Stimulated activated CD4-positive, alpha-beta T cell treated with anti-CD3 and anti-CD28 coated beads, TNF-alpha, amount 100 ng/mL, for 4 hours (primary cell): ENCODE data around the gene OLIG2.

Experiments
- DNase-seq, 3 experiments: peaks; one replicate each; pipeline ENCODE4 v3.0.0-alpha.2; 2020; ENCODE audit warnings: low read depth in 3 of 3

Gene OLIG2

DNA sequence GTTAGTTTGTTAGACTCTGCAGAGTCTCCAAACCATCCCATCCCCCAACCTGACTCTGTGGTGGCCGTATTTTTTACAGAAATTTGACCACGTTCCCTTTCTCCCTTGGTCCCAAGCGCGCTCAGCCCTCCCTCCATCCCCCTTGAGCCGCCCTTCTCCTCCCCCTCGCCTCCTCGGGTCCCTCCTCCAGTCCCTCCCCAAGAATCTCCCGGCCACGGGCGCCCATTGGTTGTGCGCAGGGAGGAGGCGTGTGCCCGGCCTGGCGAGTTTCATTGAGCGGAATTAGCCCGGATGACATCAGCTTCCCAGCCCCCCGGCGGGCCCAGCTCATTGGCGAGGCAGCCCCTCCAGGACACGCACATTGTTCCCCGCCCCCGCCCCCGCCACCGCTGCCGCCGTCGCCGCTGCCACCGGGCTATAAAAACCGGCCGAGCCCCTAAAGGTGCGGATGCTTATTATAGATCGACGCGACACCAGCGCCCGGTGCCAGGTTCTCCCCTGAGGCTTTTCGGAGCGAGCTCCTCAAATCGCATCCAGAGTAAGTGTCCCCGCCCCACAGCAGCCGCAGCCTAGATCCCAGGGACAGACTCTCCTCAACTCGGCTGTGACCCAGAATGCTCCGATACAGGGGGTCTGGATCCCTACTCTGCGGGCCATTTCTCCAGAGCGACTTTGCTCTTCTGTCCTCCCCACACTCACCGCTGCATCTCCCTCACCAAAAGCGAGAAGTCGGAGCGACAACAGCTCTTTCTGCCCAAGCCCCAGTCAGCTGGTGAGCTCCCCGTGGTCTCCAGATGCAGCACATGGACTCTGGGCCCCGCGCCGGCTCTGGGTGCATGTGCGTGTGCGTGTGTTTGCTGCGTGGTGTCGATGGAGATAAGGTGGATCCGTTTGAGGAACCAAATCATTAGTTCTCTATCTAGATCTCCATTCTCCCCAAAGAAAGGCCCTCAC lies at the start of gene OLIG2:
OLIG2 (plus strand) TSS at position 447 of the 954 bp plus-strand sequence. CDS start 928 bp downstream, outside the sequence.
- no peak for DNase-seq

DNA sequence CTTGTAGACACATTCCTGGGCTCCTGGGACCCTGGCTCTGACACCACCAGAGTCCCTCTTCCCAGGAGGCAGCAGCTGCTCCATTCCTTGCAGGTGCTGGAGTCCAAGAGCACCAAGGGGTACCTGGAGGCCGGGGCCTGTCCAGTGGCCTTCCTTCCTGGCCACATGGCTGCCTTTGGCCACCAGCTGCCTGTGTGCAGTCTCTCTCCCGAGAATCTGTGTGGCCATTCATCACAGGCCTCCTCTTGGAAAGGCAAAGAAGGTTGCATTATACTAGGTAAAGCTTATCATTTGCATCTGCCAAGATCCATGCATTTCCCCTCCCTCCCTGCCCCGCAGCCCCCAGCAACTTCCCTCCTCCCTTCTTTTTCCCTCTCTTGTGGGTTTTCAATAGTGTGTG lies 48.9 kb upstream of the OLIG2 start:
- DNase-seq = no peak

DNA sequence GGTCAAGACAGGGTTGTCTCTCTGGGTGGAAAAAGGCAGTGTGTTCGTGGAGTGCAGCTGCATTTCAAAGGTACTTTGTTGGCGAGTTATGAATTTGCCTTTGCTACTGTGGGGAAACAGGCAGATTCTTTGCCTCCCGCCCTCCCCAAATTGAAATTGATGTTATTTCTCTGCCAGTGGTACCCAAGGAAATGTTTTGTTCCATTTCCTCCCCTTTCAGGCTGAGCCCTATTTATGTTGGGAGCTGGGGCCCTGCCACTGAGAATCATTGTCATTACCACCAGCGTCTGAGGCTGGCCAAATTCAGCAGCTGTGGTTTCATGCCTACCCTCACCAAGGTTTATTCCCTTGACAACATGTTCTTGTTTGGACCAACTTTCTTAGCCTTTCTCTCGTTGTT lies 48.5 kb upstream of the OLIG2 start:
- DNase-seq = no peak

DNA sequence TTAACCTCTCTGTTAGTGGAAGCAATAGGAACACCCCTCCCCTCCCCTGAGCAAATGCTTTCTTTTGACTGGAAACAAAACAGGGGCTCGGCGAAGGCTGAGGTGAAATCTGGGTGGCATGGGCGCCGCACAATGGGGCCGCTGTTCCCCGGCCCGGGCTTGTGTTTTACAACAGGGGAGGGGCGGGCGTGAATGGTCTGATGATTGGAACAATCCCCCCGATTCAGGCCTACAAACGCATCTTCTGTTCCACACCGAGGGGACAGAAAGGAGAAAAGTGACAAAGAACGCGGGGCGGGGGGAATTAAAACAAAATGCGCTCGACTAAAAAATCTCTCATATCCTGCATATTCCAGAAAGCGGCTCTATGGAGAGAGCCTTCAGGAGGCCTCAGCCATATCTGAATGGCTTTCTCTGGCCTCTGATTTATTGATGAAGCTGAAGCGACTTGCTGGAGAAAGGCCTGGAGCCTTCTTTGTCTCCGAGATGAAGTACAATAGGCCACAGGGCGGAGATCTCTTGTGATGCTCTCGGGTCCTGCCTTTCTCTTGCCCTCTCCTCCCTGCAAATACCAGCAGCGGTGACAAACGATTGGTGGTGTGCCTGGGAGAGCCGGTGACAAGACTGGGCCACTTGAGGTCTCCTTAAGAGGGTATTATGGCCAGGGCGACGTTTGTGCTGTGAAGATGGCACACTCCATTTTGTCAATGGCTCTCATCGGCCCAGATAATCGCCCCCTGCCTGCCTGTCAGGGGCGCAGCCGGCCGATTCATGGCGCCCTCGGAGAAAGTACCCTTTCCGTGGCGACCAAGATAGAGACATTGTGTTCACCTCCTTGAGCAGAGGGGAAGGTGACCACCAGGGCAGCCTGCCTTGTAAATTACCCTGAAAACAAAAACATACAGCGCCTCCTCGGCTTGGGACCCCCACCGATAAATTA lies 47.1 kb upstream of the OLIG2 start:
- no peak for DNase-seq

DNA sequence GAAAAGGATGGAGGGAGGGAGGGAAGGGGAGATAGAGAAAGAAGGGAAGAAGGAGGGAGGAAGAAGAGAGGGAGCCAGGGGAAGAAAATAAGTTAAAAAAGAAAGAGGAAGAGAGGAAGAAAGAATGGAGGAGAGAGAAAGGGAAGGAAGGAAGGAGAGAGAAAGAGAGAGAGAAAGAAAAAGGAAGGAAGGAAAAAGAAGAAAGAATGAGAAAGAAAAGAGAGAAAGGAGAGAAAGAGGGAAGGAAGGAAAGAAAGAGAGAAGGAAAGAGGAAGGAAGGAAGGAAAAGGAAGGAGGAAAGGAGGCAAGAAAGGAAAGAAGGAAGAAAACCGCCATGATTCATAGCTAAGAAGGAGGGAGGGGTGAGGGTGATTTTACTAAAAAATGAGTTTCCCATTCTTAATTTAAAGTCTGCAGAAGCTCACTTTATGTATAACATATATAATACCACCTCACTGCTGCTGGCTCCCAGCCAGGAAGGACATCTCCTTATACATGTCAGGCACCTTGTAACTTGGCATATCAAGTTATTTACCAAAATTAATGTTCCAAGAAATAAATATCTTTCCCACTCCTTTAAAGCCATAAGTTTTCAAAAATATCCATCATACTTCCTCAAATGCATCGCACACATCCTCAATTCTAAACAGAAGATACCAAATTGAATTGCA lies 46.0 kb upstream of the OLIG2 start:
- DNase-seq = no peak

DNA sequence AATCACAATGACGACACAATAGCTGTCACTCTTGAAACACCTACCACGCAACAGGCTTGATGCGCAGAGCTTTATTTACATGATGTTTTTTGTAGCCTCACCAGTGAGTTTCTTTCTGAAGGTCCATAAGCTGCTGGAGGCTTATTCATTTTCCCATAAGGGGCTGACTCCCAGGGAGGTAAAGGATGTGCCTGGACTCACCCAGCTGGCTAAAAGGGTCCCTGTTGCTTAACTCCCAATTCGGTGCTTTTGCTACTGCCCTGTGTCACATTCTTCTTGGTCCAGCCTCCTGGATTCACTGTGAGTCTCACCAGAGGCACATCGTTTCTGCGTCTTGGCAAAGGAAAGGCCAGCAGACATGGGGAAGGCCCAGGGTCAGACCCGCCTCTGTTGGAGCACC lies 44.6 kb upstream of the OLIG2 start:
- no peak for DNase-seq

DNA sequence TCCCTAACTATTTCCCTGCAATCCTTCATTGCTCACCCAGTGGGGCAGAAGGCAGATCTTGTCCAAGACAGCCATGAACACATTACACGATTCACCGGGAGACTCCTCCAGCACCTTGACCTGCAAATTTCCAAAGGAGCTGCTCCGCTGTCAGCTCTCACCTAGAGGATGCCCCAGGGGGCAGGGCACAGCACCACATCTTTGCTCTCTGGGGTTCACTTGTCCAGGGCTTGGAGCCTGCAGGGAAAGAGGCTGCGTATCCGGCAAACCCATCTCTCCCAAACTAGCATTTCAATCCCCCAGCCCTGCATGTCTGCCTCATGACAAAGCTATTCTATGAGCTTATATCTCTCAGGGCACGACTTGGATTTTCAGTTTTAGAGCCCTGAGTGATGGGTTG lies 35.1 kb upstream of the OLIG2 start:
- no peak for DNase-seq

DNA sequence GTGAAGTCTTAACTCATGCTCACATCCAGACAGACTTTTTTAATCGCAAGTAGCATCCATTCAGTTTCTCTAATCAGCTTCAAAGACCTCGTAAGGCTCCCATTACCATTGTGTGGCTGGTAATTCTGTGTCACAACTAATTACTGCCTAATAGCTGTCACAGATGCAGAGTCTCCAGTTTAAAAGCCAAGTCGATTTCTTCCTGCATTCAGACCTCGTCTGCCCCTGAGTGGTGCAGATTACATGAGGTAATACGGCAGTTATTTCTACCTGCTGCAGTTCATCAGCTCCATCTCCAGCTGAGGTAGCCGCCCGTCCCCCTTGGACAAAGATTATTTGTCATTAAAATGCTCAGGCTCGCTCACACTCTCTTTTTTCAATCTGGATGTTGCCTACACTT lies 34.4 kb upstream of the OLIG2 start:
- no peak for DNase-seq

DNA sequence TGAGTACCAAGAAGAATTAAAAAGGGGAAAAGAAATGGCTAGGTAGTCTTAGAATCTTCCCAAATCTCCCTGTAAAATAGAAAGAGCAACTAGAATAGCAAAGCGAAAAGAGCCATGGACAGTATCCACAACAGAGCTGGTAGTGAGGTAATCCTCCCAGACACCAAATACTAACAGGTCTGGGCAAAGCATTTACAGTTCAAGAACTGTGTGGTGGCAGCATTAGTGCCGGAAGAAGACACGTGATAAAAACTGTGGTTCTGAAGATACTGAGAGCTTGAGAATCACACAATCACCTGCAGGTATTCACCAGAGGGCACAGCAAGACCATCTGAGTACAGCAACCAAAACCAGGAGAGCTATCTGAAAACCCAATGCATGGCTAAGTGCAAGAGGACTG lies 31.8 kb upstream of the OLIG2 start:
- DNase-seq = no peak

DNA sequence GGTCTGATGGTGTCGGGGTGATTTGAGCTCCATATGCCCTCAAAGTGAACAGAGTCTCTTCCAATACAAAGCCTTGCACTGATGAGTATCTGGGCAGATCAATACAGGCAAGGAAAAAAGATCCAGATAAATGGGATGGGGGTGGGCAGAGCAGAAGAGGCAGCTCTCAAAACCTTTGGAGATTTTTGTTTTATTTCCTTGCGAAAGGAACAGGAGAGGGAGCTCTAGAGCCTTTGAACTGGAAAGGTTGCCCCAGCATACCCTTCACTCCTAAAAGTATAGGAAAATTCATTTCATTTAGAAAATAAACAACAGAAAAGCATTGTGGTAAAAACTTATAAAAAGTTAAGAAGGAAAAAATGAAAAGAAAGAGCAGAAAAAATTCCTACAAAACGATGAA lies 31.4 kb upstream of the OLIG2 start:
- no peak for DNase-seq

DNA sequence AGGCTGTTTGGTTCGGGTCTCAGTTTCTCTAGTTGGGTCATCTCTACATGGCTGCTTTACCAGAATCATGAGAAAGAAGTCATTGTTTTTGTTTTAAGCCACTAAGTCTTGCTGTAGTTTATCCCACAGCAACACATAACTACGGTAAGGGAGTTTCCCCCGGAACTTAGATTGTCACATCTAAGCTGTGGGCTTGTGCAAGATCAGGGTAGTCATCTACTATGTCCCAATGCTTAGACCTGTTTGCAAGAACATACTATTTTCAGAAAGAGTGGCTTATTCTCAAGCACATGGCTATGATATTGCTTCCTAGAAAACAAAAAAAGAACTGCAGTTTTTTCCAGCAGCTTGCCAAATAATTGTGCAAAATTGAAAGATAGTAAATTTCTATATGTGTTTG lies 18.0 kb upstream of the OLIG2 start:
- DNase-seq = no peak

DNA sequence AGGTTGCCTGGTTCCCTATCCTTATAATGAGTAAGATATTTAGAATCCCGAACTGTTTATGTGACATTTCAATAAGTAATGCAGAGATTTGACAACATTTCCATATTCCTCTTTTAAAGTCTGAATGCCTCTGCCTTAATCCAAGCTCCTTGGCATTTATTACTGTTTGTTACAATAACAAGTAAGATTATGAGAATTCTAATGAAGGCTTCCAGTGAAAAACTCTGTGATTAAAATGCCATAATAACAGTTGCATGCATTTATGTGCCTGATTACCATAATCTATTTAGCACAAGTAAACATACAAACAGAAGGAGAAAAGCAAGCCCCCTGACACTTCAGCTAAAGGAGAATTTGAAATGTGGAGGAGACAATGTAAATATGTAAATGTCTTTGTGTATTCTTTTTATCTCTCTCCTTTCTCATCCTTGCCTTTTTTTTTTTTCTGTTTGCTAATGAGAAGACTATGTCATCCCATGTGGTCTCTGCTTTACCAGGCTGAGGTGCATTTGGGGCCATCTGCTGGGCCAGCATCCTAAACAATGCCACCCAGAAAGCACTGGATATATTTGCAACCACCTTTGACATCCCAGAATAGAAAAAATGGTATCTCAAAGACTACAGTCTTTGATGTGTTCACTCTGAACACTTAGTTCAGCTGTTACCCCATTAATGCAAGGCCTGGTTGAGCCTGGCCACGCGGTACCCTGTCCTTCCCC lies 17.2 kb upstream of the OLIG2 start:
- no peak for DNase-seq

DNA sequence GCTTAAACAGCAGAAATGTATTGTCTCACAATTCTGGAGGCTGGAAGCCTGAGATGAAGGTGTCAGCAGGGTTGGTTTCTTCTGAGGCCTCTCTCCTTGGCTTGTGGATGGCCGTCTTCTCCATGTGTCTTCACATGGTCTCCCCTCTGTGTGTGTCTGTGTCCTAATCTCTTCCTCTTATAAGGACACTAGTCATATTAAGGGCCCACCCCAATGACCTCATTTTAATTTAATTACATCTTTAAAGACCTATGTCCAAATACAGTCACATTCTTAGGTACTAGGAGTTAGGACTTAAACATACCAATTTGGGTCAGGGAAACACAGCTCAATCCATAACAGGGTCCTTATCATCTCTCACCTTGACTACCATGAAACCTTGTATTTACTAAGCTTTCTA lies 14.8 kb upstream of the OLIG2 start:
- no peak for DNase-seq

DNA sequence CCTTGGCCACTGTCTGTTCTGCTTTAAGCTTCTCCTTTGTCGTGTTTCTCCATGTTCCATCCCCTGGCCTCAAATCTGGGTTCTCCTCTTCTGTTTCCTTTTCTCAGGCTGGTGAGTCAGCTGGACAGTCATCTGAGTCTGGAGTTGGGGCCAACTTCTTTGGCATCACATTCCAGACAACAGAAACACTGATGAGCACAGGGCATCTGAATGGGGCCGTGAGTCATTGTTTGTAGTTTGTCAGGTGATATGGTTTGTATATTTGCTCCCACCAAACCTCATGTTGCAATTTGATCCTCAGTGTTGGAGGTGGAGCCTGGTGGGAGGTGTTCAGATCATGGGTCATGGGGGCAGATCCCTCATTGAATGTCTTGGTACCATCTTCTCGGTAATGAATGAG lies 14.3 kb upstream of the OLIG2 start:
- DNase-seq = no peak

DNA sequence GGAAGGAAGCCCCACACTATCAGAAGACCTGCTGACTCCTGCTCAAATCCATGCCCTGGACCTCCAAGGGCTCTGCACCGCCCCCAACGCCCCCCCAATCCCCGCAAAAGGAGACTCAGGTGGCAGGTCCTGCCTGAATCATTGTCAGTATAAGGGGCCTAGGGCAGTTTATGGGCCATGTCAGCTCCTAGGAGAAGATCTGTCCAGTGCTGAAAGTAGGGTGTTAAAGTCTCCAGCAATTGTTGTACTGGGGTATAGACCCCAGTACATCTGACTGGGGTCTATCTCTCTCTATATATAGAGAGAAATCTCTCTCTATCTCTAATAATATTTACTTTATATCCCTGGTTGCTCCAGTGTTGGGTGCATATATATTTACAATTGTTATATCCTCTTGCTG lies 12.1 kb upstream of the OLIG2 start:
- DNase-seq = no peak

DNA sequence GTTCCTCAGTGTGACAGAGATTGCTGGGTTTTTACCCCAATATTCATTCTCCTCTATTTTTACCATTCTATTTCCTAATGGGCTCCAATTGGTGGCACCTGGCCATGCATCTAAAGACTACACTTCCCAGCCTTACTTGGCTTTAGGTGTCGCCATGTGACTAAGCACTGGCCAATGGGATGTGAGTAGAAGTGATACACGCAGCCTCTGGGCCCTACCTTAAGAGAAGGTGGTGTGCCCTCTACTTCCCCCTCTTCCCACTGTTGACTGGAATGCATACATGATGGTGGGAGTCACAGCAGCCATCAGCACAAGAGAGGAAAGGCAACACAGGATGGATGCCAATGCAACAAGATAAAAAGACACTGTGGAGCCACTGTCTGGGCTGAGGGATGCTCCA lies 11.4 kb upstream of the OLIG2 start:
- DNase-seq = no peak

DNA sequence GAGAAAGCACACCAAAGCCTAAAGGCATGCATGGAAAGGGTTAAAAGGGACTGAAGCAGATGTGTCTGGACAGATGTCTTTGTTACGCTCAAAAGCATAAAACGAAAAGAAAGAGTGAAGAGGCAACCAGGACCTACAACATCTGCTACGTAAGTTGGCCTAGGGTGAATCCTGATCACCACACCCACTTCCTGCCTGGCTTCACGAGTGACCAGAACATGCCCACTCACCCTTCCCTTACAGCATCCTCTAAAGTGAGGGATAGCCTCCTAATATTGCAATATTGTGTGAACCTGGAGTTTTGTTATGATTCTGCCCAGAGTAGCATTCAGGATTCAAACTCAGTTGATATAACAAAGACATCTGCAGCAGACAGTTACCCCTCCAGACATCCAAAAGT lies 10.6 kb upstream of the OLIG2 start:
- no peak for DNase-seq

DNA sequence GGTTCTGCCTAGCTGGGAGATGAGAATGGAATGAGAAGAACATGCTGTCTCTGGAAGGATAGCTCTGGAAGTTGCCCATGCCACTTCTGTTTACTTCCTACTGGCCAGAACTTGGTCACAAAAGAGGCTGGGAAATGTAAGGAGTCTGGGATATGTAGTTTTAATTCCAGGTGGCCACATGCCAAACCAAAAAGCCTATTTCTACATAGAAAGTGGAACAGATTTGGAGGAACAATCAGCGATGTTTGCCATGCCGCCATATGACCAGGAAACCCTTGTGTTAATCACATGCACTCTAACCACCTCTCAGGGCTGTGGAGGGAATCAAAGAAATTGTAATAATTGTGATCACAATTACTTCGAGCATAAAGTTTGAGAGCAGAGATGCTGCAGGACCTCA lies 10.0 kb upstream of the OLIG2 start:
- no peak for DNase-seq

DNA sequence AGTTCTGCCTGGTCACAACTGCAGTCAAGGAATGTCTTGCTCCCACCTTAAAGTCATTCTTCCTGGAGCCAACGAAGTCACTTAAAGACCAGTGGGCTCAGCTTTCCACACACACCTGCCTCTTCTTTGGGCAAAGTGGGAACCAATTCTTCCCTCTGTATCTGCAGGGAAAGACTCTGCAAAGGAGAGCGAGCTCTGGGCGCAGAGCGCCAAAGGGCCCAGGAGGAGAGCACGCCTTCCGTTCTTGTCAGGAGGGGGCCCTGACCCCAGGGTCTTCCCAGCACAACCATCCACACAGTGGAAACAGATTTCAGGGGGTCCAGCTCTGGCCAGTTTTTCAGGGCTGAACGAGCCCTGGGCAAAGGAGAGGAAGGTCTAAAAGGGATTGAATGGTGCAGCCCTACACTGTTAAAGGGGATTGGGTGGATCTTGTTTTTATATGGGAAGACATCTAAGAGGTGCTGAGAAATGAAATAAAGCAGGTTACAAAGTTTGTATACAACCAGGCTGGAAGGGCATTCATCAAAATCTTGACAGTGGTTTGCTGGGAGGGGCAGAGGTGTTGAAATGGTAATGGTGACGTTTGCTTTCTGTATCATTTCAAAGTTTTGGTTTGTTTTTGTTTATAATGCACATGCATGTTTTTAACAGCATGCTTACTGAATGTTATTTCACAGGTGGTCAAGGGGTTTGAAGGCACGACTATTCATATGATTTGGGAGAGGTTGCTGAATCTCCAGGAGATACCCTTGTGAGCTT lies 6.8 kb upstream of the OLIG2 start:
- DNase-seq = no peak

DNA sequence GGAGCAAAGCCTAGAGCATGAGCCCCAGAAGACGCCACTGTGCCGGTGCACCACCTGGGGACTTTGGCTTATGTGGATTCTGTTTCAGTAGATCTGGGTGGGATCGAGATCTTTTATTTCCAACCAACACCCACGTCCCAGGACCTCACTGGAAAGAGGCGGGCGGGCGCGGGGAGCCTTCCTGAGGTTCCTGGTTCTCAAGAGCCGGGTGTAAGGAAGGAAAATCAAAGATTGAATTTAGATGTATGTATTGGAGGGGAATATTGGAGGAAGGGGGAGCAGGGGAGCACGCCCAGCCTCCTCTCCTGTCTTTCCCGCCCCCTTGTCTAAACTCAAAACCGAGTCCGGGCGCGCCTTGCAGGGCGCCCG lies 6.2 kb upstream of the OLIG2 start:
- DNase-seq = no peak
